LNCaP clone FGC (cell line): ENCODE data around the gene CCNQ.

Source experiments
- DNase-seq: peaks from one replicate; pipeline ENCODE4 v3.0.0-alpha.2; 2011; ENCODE audit warnings: low read depth
- H3K4me3 ChIP-seq: 2 replicates; pipeline ENCODE4 v1.5.1; 2011; ENCODE audit warnings: mild to moderate bottlenecking, low read depth, low read length, control low read depth
- CTCF ChIP-seq: IDR thresholded peaks from 2 replicates; pipeline ENCODE4 v1.5.1; 2012; ENCODE audit warnings: mild to moderate bottlenecking; ENCODE audit not compliant: control insufficient read depth, insufficient read depth; ENCODE audit errors: extremely low read depth

CCNQ gene

GRCh38 chrX:153572601-153573000 lies 26.3 kb downstream of the CCNQ start:
- no peak for TF ChIP-seq CTCF
- H3K4me3 ChIP-seq, result no peak overlapping the region
- DNase-seq, result no peak

- TF ChIP-seq CTCF, result no peak
- no peak overlapping the region for H3K4me3 ChIP-seq
- no peak for DNase-seq
Observed at GRCh38 chrX:153571534-153571908, 27.4 kb downstream of the CCNQ start.

GRCh38 chrX:153569475-153569874 lies 29.5 kb downstream of the CCNQ start:
- no peak for TF ChIP-seq CTCF
- no peak for DNase-seq
- H3K4me3 ChIP-seq, result no peak overlapping the region

GRCh38 chrX:153568451-153569011 lies 30.4 kb downstream of the CCNQ start:
- H3K4me3 ChIP-seq, result no peak overlapping the region
- no peak for TF ChIP-seq CTCF
- DNase-seq, result no peak

- TF ChIP-seq CTCF, result no peak
- no peak for DNase-seq
- H3K4me3 ChIP-seq, result no peak overlapping the region
Observed at GRCh38 chrX:153565996-153566580, 32.9 kb downstream of the CCNQ start.

GRCh38 chrX:153564047-153564606 lies 34.8 kb downstream of the CCNQ start:
- DNase-seq, result no peak
- TF ChIP-seq CTCF, result no peak
- no peak overlapping the region for H3K4me3 ChIP-seq

- TF ChIP-seq CTCF, result no peak
- H3K4me3 ChIP-seq, result no peak overlapping the region
- no peak for DNase-seq
Observed at GRCh38 chrX:153562546-153562945, 36.4 kb downstream of the CCNQ start.
